MM.1S (cell line): ENCODE results near the gene PGGT1B.

Experiments used
- DNase-seq: peaks from one replicate; pipeline ENCODE4 v3.0.0-alpha.2; 2015
- H2AFZ ChIP-seq: fragments of 300-600 bp; sonication (generic); 2 replicates; pipeline ENCODE4 v1.6.0; 2016; ENCODE audit warnings: antibody characterized with exemption, low read length
- H3F3A ChIP-seq: fragments of 300-600 bp; sonication (generic); 2 replicates; pipeline ENCODE4 v1.6.1; 2016; ENCODE audit warnings: mild to moderate bottlenecking, antibody characterized with exemption, low read length, moderate library complexity, mixed read lengths; ENCODE audit not compliant: insufficient read depth
- H3K27ac ChIP-seq: fragments of 300-600 bp; sonication (generic); 2 replicates; pipeline ENCODE4 v1.5.1; 2016; ENCODE audit warnings: mild to moderate bottlenecking, low read length
- H3K27me3 ChIP-seq: fragments of 300-600 bp; sonication (generic); replicated peaks from 2 replicates; pipeline ENCODE4 v1.6.0; 2016; ENCODE audit warnings: low read length; ENCODE audit not compliant: insufficient read depth
- H3K36me3 ChIP-seq: fragments of 300-600 bp; sonication (generic); replicated peaks from 2 replicates; pipeline ENCODE4 v1.6.1; 2016; ENCODE audit warnings: mild to moderate bottlenecking, low read length, mixed read lengths; ENCODE audit not compliant: insufficient read depth
- H3K4me1 ChIP-seq: fragments of 300-600 bp; sonication (generic); 2 replicates; pipeline ENCODE4 v1.6.1; 2016; ENCODE audit warnings: low read length, mixed read lengths
- H3K4me2 ChIP-seq: fragments of 300-600 bp; sonication (generic); 2 replicates; pipeline ENCODE4 v1.6.0; 2016; ENCODE audit warnings: low read depth, low read length
- H3K4me3 ChIP-seq: fragments of 300-600 bp; sonication (generic); 2 replicates; pipeline ENCODE4 v1.5.1; 2016; ENCODE audit warnings: low read length, mixed read lengths
- H3K79me2 ChIP-seq: fragments of 300-600 bp; sonication (generic); 2 replicates; pipeline ENCODE4 v1.6.1; 2016; ENCODE audit warnings: mixed run types, low read length, mixed read lengths
- H3K9ac ChIP-seq: fragments of 300-600 bp; sonication (generic); 2 replicates; pipeline ENCODE4 v1.6.1; 2016; ENCODE audit warnings: low read length, mixed read lengths
- H3K9me2 ChIP-seq: fragments of 300-600 bp; sonication (generic); replicated peaks from 2 replicates; pipeline ENCODE4 v1.6.1; 2016; ENCODE audit warnings: mild to moderate bottlenecking, low read length, mixed read lengths; ENCODE audit not compliant: insufficient read depth
- H3K9me3 ChIP-seq: fragments of 300-600 bp; sonication (generic); replicated peaks from 2 replicates; pipeline ENCODE4 v1.6.1; 2016; ENCODE audit warnings: mild to moderate bottlenecking, low read length, mixed read lengths; ENCODE audit not compliant: insufficient read depth
- H4K20me1 ChIP-seq: fragments of 300-600 bp; sonication (generic); 2 replicates; pipeline ENCODE4 v1.6.1; 2016; ENCODE audit warnings: mild to moderate bottlenecking, low read length, moderate library complexity, mixed read lengths; ENCODE audit not compliant: insufficient read depth
- CTCF ChIP-seq: fragments of 300-600 bp; sonication (generic); IDR thresholded peaks from 2 replicates; pipeline ENCODE4 v1.5.1; 2016; ENCODE audit warnings: antibody characterized with exemption, low read length, mixed read lengths
- EZH2 ChIP-seq: fragments of 300-600 bp; sonication (generic); optimal IDR thresholded peaks from 2 replicates; pipeline ENCODE3; 2017; ENCODE audit warnings: low read depth, mild to moderate bottlenecking, antibody characterized with exemption, low read length, mixed read lengths
- EZH2phosphoT487 ChIP-seq: fragments of 300-600 bp; sonication (generic); IDR thresholded peaks from 2 replicates; pipeline ENCODE4 v1.6.1; 2018; ENCODE audit warnings: antibody characterized with exemption, low read length

The PGGT1B gene

DNA sequence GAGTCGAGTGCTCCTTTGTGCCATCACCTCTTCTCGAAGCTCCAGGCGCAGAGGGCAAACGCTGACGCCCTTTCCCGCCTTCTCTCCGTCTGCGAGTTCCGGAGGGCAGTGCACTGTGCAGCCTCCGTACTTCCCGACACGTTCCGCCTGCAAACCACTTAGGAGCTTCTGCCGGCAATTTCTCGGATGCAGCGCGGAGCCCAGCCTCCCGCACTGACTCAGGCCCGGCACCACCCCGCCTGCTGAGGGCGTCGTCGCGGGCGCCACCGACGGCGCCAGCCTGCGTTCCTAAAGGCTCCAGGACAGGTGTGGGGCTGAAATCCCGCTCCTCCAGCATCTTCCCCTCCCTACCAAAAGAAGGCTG is 83.7 kb downstream of the PGGT1B start:
- H3K4me2 ChIP-seq: no peak overlapping the region
- H4K20me1 ChIP-seq: no peaks in the 10 kb centered on the region
- H3K4me1 ChIP-seq: no peaks in the 10 kb centered on the region
- H3K9me3 ChIP-seq: no peaks in the 10 kb centered on the region
- H3K4me3 ChIP-seq: no peak overlapping the region
- DNase-seq: no peak
- peaks cover 11% of the 10 kb centered on the region; the same call in 1 of the 2 replicates for H3K27me3 ChIP-seq
- no peaks in the 10 kb centered on the region for H3F3A ChIP-seq
- no peak overlapping the region for H2AFZ ChIP-seq
- H3K79me2 ChIP-seq: no peaks in the 10 kb centered on the region
- no peak overlapping the region for H3K27ac ChIP-seq
- TF ChIP-seq CTCF: no peak
- TF ChIP-seq EZH2phosphoT487: no peak
- H3K36me3 ChIP-seq: no peaks in the 10 kb centered on the region
- no peaks in the 10 kb centered on the region for H3K9me2 ChIP-seq
- no peak overlapping the region for H3K9ac ChIP-seq

- H3K27me3 ChIP-seq: no peaks in the 10 kb centered on the region; the same call in 1 of the 2 replicates
These were observed 91.7 kb downstream of the PGGT1B start for GRCh38 chr5:115170929-115171510.

DNA sequence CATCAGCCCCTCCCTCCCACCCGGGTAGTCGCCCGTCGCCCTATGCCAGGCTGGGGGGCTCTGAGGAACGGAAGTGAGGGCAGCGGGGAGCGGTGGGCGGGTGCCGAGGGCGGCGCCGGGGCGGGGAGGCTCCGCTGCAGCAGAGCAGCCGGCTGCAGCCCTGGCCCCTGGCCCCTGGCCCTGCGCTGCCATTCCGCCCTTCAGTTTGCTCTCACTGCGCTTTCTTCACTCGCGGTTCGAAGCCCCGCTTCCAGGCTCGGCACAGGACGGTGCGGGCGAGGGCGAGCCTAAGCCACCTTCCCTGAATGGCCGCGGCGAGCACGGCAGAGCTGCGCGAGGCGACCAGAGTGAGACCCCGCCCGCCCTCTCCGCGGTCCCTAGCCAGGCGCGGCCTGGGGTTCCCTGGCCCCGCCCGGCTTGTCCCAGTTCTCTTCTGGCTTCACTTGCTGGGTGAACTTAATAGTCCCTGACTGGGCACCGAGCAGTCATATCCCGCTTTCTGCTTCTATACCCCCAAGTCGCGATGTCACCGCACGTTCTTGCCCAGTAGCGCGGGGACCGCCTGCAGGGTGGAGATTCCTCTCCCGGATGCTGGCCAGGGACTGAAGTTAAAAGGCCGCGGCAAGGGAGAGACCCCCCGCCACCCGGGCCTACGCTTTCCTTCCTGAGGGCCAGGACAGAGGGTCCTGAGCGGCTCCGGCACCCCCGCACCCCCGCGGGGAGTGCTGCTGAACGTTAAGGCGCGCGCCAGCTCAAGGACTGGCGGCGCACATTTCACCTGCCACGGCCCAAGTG is 92.3 kb downstream of the PGGT1B start:
- no peak overlapping the region for H3K27ac ChIP-seq
- H3K27me3 ChIP-seq: no peaks in the 10 kb centered on the region; the same call in 1 of the 2 replicates
- peak; percentile 41 for DNase-seq
- TF ChIP-seq CTCF (no peak), EZH2phosphoT487 (no peak), EZH2 (no peak)
- H3K4me2 ChIP-seq: peak overlapping the region; percentile 98
- no peaks in the 10 kb centered on the region for H3K9me2 ChIP-seq
- H3F3A ChIP-seq: 0 out of 2 replicates have a peak, but pooled peaks cover 2% of the 10 kb centered on the region
- H2AFZ ChIP-seq: peak overlapping the region; percentile 99
- H3K9ac ChIP-seq: peak overlapping the region; percentile 24; the same call in 1 of the 2 replicates
- H3K9me3 ChIP-seq: no peaks in the 10 kb centered on the region
- peaks cover 7% of the 10 kb centered on the region; the same call in 1 of the 2 replicates for H3K4me1 ChIP-seq
- peak overlapping the region; percentile 79 for H3K4me3 ChIP-seq
- H3K36me3 ChIP-seq: no peaks in the 10 kb centered on the region
- peaks cover 3% of the 10 kb centered on the region; the same call in 1 of the 2 replicates for H3K79me2 ChIP-seq
- H4K20me1 ChIP-seq: no peaks in the 10 kb centered on the region

More at GRCh38 chr5:115170929-115171510, 91.7 kb downstream of the PGGT1B start:
- H3K27ac ChIP-seq: no peak overlapping the region
- no peak overlapping the region; the same call in 1 of the 2 replicates for H3K9ac ChIP-seq
- H4K20me1 ChIP-seq: no peaks in the 10 kb centered on the region
- no peaks in the 10 kb centered on the region for H3K36me3 ChIP-seq
- H3K9me3 ChIP-seq: no peaks in the 10 kb centered on the region
- no peaks in the 10 kb centered on the region for H3K9me2 ChIP-seq
- H3K4me1 ChIP-seq: peaks cover 7% of the 10 kb centered on the region; the same call in 1 of the 2 replicates
- 0 out of 2 replicates have a peak, but pooled peaks cover 2% of the 10 kb centered on the region for H3F3A ChIP-seq
- peak overlapping the region; percentile 98 for H3K4me2 ChIP-seq
- no peak for TF ChIP-seq EZH2phosphoT487
- no peak for TF ChIP-seq EZH2
- TF ChIP-seq CTCF: no peak
- H3K79me2 ChIP-seq: peaks cover 3% of the 10 kb centered on the region; the same call in 1 of the 2 replicates
- peak overlapping the region; percentile 79 for H3K4me3 ChIP-seq
- DNase-seq: no peak
- H2AFZ ChIP-seq: peak overlapping the region; percentile 99
